Nephron progenitor cell (in vitro differentiated cells): ENCODE measurements around the gene UBE2E2.

Source experiments
- DNase-seq: peaks from one replicate; pipeline ENCODE4 v3.0.0; 2021
- H3K27ac Mint-ChIP-seq: 2 replicates; pipeline ENCODE4 v1.8.0; 2021; ENCODE audit warnings: mild to moderate bottlenecking, moderate library complexity, mixed read lengths
- H3K27me3 Mint-ChIP-seq: 2 replicates; pipeline ENCODE4 v1.8.0; 2021; ENCODE audit warnings: mild to moderate bottlenecking, low read depth, mixed read lengths; ENCODE audit not compliant: poor library complexity
- H3K36me3 Mint-ChIP-seq: 2 replicates; pipeline ENCODE4 v1.8.0; 2021; ENCODE audit warnings: low read depth, mixed read lengths
- H3K4me1 Mint-ChIP-seq: 2 replicates; pipeline ENCODE4 v1.8.0; 2021; ENCODE audit warnings: mixed read lengths
- H3K4me3 Mint-ChIP-seq: 2 replicates; pipeline ENCODE4 v1.8.0; 2021; ENCODE audit warnings: mild to moderate bottlenecking, moderate library complexity, mixed read lengths
- H3K9me3 Mint-ChIP-seq: 2 replicates; pipeline ENCODE4 v1.8.0; 2021; ENCODE audit warnings: mild to moderate bottlenecking, moderate library complexity, mixed read lengths
- TF ChIP-seq, protein P1 (sequence below): fragments of 200-600 bp; sonication (generic); IDR thresholded peaks from 2 replicates; pipeline ENCODE4 v1.5.0; 2021; ENCODE audit warnings: antibody characterized with exemption

Gene UBE2E2

DNA sequence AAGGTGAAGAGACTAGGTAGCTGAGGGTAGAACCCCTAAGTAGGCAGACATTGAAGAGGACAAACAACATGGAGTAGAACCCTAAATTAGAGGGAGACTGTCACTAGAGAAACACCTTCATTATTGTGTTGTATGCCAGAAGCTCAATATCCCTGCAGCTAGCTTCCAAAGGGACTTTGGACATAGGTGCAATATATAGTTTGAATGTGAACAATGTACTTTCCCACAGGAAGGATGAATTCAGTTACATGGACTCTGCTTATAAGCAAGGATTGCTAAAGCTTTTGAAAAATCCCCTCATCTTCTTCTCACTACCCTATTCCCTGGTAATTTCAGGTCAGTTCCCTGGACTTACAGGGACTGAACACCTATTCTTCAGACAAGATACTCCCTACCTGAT, 288.9 kb downstream of the UBE2E2 start:
- DNase-seq, result no peak
- Mint-ChIP-seq H3K9me3 (no peaks in the 10 kb centered on the region), H3K36me3 (no peaks in the 10 kb centered on the region), H3K4me3 (no peak overlapping the region), H3K27me3 (no peaks in the 10 kb centered on the region), H3K4me1 (peaks cover 8% of the 10 kb centered on the region), H3K27ac (no peak overlapping the region)
- TF ChIP-seq, protein P1, sequence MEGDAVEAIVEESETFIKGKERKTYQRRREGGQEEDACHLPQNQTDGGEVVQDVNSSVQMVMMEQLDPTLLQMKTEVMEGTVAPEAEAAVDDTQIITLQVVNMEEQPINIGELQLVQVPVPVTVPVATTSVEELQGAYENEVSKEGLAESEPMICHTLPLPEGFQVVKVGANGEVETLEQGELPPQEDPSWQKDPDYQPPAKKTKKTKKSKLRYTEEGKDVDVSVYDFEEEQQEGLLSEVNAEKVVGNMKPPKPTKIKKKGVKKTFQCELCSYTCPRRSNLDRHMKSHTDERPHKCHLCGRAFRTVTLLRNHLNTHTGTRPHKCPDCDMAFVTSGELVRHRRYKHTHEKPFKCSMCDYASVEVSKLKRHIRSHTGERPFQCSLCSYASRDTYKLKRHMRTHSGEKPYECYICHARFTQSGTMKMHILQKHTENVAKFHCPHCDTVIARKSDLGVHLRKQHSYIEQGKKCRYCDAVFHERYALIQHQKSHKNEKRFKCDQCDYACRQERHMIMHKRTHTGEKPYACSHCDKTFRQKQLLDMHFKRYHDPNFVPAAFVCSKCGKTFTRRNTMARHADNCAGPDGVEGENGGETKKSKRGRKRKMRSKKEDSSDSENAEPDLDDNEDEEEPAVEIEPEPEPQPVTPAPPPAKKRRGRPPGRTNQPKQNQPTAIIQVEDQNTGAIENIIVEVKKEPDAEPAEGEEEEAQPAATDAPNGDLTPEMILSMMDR, result no peak

DNA sequence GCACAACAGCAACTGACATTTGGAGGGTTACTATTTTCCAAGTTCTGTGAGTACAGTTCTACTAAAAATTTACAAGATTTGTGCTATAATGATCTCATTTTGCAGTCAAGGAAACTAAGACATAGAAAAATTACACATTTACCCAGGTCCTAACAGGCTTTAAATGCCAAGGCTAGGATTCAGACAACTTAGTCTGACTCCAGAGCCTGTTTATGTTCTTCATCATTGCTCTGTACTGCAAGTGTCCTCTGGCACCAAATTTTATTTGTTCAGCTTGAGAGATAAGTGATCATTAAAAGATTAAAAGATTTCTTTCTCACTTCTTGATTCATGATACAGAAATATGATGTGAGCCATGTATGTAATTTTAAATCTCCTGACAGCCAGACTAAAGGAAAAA, 290.8 kb downstream of the UBE2E2 start:
- no peaks in the 10 kb centered on the region for H3K27me3 Mint-ChIP-seq
- DNase-seq, result no peak
- TF ChIP-seq, protein P1, result no peak
- no peak overlapping the region for H3K4me3 Mint-ChIP-seq
- no peaks in the 10 kb centered on the region for H3K9me3 Mint-ChIP-seq
- H3K4me1 Mint-ChIP-seq, result peaks cover 8% of the 10 kb centered on the region
- H3K27ac Mint-ChIP-seq, result no peak overlapping the region
- no peaks in the 10 kb centered on the region for H3K36me3 Mint-ChIP-seq

DNA sequence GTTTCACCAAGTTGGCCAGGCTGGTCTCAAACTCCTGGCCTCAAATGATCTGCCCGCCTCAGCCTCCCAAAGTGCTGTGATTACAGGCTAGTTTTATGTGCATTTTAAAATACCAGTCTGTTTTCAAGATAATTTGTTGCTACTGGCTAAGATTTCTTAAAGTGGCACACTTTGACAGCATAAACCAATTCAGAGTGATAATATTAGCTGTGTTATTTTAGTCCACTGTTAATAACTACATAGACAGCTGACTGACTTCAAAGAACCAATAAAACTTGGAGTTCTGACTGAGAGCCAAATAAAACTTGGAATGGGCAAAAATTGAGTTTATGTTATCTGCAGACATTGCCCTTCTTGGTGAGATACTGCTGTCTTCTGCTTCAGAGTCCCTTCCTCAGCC, 291.8 kb downstream of the UBE2E2 start:
- TF ChIP-seq, protein P1, result no peak
- no peak overlapping the region for H3K4me3 Mint-ChIP-seq
- no peaks in the 10 kb centered on the region for H3K36me3 Mint-ChIP-seq
- no peaks in the 10 kb centered on the region for H3K4me1 Mint-ChIP-seq
- no peaks in the 10 kb centered on the region for H3K27me3 Mint-ChIP-seq
- H3K9me3 Mint-ChIP-seq, result no peaks in the 10 kb centered on the region
- no peak for DNase-seq
- no peak overlapping the region for H3K27ac Mint-ChIP-seq

DNA sequence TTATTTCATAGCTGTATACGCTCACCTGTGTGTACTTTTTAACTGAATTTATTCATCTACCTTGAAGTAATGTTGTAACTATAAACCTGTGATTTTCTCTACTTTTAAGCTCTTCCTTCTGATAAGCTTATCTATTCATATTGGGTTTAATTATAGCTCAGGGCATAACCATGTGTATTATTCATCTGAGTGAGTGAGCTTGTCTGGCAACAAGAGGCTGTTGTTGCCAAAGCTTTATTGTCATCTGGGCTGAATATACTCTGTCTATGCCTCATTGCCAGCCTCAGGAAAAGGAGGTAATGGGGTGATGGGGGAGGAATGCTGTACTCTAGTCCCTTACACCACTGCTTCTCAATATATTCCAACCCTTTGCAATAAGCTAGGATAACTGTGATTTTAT, 292.4 kb downstream of the UBE2E2 start:
- Mint-ChIP-seq H3K4me1 (no peaks in the 10 kb centered on the region), H3K36me3 (no peaks in the 10 kb centered on the region), H3K9me3 (no peaks in the 10 kb centered on the region), H3K27me3 (no peaks in the 10 kb centered on the region), H3K4me3 (no peak overlapping the region), H3K27ac (no peak overlapping the region)
- DNase-seq, result no peak
- TF ChIP-seq, protein P1, result no peak

DNA sequence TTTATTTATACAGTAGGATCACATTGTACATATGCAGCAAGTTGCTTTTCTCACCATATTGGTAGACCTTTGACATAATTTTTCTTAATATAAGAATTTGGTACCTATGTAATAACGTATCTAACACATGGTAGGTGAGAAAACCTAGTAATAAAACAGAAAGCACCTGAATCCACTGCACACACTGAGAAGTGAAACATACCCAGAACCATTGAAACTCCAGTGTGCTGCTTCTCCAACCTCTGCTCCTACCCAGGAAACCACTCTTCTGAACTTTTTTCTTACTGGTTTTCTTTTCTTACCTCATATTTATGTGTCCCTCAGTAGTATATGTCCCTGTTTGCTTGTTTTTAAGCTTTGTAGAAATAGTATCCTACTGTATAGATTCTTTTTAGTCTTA, 293.0 kb downstream of the UBE2E2 start:
- Mint-ChIP-seq H3K4me3 (no peak overlapping the region), H3K27ac (no peak overlapping the region), H3K4me1 (peaks cover under 1% of the 10 kb centered on the region), H3K9me3 (no peaks in the 10 kb centered on the region), H3K36me3 (no peaks in the 10 kb centered on the region), H3K27me3 (no peaks in the 10 kb centered on the region)
- DNase-seq, result no peak
- TF ChIP-seq, protein P1, result no peak

DNA sequence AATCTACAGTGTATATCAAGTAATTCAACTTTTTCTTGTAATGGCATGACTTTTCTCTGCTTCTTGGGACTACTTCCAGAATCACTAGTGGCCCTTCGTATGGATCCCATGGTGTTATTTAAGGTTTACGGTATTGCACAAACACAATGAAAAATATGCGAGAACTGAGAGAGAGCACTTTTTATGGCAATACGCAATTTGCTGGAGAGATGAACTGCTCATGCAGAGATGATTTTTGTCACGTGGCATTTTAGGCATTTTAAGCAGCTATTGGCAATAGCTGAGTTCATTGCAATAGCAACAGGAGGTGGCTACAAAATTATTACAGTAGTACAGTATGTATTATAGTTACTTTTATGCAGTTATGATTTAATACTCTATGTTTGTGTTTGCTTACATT, 294.0 kb downstream of the UBE2E2 start:
- Mint-ChIP-seq H3K4me1 (peaks cover 6% of the 10 kb centered on the region), H3K4me3 (no peak overlapping the region), H3K9me3 (no peaks in the 10 kb centered on the region), H3K27me3 (no peaks in the 10 kb centered on the region), H3K27ac (no peak overlapping the region), H3K36me3 (no peaks in the 10 kb centered on the region)
- no peak for DNase-seq
- TF ChIP-seq, protein P1, result no peak
